ENCODE data around the gene KIF21A.

Gene KIF21A

DNA sequence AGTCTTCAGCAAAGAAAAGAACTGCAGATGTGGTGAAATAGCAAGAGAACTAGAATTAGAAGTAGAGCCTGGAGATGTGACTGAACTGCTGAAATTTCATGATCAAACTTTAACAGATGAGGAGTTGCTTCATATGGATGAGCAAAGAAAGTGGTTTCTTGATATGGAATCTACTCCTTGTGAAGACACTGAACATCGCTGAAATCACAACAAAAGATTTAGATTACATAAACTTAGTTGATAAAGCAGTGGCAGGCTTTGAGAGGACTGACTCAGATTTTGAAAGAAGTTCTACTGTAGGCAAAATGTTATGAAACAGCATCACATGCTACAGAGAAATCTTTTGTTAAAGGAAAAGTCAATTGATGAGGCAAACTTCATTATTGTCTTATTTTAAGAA lies 175.0 kb downstream of the KIF21A start:
- TF ChIP-seq, protein P1, sequence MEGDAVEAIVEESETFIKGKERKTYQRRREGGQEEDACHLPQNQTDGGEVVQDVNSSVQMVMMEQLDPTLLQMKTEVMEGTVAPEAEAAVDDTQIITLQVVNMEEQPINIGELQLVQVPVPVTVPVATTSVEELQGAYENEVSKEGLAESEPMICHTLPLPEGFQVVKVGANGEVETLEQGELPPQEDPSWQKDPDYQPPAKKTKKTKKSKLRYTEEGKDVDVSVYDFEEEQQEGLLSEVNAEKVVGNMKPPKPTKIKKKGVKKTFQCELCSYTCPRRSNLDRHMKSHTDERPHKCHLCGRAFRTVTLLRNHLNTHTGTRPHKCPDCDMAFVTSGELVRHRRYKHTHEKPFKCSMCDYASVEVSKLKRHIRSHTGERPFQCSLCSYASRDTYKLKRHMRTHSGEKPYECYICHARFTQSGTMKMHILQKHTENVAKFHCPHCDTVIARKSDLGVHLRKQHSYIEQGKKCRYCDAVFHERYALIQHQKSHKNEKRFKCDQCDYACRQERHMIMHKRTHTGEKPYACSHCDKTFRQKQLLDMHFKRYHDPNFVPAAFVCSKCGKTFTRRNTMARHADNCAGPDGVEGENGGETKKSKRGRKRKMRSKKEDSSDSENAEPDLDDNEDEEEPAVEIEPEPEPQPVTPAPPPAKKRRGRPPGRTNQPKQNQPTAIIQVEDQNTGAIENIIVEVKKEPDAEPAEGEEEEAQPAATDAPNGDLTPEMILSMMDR (conservative IDR thresholded peaks at IDR 0.05; ENCODE audit: low read depth, low read length) = no peak
- H3K4me3 ChIP-seq (ENCODE audit: low read depth, low read length) = no peak overlapping the region
- DNase-seq (ENCODE audit: low read depth) = no peak

- TF ChIP-seq, protein P1 (conservative IDR thresholded peaks at IDR 0.05; ENCODE audit: low read depth, low read length) = no peak
- no peak overlapping the region for H3K4me3 ChIP-seq (ENCODE audit: low read depth, low read length)
- no peak for DNase-seq (ENCODE audit: low read depth)
These were observed 190.3 kb downstream of the KIF21A start for GRCh38 chr12:39252628-39253027.
